ENCODE measurements around the gene SOCS1. TPM values are rescaled to one million over a fixed set of nuclear protein-coding genes. Genes with fewer than 3 reads are reported as not detected.

Gene SOCS1
- total and polyA plus RNA-seq, 5 experiments from 2014 or later = 13.5 to 24.0 (median 15.8) TPM

DNA sequence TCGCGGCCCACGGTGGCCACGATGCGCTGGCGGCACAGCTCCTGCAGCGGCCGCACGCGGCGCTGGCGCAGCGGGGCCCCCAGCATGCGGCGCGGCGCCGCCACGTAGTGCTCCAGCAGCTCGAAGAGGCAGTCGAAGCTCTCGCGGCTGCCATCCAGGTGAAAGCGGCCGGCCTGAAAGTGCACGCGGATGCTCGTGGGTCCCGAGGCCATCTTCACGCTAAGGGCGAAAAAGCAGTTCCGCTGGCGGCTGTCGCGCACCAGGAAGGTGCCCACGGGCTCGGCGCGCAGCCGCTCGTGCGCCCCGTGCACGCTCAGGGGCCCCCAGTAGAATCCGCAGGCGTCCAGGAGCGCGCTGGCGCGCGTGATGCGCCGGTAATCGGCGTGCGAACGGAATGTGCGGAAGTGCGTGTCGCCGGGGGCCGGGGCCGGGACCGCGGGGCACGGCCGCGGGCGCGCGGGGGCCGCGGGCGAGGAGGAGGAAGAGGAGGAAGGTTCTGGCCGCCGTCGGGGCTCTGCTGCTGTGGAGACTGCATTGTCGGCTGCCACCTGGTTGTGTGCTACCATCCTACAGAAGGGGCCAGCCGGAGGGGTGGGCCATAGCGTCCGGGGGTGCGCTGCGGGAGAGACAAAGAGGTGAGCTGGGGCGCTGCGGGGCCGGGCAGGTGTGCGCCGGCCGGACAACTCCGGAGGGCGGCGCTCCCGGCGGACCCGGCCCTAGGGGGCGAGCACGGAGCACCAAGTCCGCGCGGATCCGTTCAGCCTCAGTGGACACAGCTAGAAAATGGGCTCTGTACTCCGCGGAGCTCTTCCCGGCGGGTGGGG is 879 bp downstream of the SOCS1 start:
- Mint-ChIP-seq H3K9me3 (no peaks in the 10 kb centered on the region), H3K27ac (peak overlapping the region; percentile 77 to 94 (median 88)), H3K36me3 (peaks cover 0 to 16% (median 3%) of the 10 kb centered on the region in 3 donors), H3K27me3 (no peaks in the 10 kb centered on the region), H3K4me1 (peaks cover 34 to 66% (median 64%) of the 10 kb centered on the region in 4 donors), H3K4me3 (peak overlapping the region; percentile 75 to 95 (median 86))
- POLR2A ChIA-PET = interaction anchor here (0.5 to 7.7 kb wide), 49 partner anchors 9 to 542 kb away, joined by 3 to 148 read pairs (median 5); partner anchors contain the start of genes CLEC16A and ZC3H7A
- ATAC-seq (peak; percentile 49 to 58), DNase-seq (peak; percentile 61 to 87 (median 80))

DNA sequence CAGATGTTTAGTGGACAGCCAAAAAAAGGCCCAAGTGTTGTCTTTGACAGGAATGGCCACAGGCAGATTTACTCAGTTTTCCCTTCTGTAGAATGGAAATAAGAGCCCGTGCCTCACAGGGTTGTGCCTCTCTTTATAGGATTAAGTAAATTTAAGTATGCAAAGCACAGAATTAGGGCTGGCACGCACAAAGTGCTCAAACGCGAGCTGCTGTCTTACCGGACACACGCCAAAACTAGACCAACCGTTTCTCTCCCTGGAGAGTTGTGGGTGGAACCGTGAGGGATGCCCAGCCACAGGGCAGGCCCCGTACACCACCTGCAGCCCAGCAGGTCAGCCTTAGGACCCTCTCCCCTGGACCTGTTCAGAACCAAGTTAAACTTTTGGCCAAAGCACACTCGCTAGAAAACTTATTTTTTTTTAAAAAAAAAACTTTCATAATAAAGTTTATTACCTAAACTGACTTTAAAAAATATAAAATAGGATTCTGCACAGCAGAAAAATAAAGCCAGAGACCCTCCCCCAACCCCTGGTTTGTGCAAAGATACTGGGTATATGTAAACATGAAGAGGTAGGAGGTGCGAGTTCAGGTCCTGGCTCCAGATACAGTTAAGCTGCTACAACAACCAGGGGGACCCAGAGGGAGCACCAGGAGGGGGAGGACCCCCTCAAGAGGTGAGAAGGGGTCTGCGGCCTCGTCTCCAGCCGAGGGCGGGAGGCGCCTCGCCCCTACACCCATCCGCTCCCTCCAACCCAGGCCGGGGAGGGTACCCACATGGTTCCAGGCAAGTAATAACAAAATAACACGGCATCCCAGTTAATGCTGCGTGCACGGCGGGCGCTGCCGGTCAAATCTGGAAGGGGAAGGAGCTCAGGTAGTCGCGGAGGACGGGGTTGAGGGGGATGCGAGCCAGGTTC is 1.8 kb downstream of the SOCS1 start:
- DNase-seq = peak in 1 of 10 donors; percentile 15
- ATAC-seq = no peak

DNA sequence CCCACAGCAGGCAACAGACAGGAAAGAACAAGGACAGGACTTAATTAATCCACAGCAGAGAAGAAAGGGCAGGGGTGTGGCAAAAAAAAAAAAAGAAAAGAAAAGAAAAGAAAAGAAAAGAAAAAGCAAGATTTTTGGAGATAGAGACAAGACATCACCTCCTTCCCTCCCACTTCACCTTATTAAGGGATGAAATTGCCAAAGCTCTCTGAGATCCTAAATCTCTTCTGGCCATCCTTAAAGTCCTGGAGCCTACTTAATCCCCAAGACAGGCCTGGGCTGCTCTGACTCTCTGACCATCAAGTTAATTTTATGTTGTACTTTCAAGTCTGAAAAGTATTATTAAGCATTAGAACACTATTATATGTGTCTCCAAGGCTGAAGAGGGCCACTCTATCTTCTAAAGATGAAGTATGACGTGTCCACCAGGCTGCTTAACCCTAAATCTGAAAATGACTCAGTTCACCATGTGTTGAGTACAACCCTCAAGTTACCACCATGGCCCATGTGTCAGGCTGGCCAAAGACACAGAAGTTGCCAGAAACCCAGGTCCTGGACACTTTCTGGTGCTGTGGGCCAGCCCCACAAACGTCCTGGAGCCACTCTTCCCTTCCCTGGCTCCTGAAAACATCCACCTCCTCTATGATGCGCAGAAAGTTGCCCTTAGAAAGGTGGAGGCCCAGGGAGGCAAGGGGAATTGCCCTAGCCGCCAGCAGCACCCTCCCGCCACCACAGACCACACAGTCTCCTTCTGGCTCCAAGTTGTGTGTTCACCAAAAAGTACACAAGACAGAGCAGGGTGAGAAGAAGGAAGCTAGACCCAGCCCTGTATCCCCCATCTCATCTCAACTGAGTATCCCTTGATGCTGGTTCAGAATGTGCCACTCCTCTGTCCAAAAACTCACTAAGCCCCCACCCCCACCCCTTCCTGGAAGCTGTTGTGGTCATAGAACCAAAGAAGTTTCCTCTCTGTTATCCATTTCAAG is 2.7 kb downstream of the SOCS1 start:
- Mint-ChIP-seq H3K9me3 (no peaks in the 10 kb centered on the region), H3K4me1 (peaks cover 28 to 56% (median 53%) of the 10 kb centered on the region in 4 donors), H3K27me3 (no peaks in the 10 kb centered on the region), H3K4me3 (peak overlapping the region; percentile 74 to 95 (median 85)), H3K36me3 (peaks cover 0 to 16% (median 3%) of the 10 kb centered on the region in 3 donors), H3K27ac (peak overlapping the region; percentile 75 to 92 (median 84))
- no peak for ATAC-seq
- POLR2A ChIA-PET = interaction anchor here (0.6 to 7.7 kb wide), 10 partner anchors 20 to 328 kb away, joined by 3 to 148 read pairs (median 7); no protein-coding TSS in a partner anchor
- DNase-seq = peak in 7 of 10 donors; percentile 30 to 45 (median 38)

More for the DNA sequence above, 1.8 kb downstream of the SOCS1 start:
- Mint-ChIP-seq H3K27ac (peak overlapping the region; percentile 76 to 93 (median 87)), H3K27me3 (no peaks in the 10 kb centered on the region), H3K4me1 (peaks cover 29 to 62% (median 61%) of the 10 kb centered on the region in 4 donors), H3K4me3 (peak overlapping the region; percentile 80 to 95 (median 89)), H3K9me3 (no peaks in the 10 kb centered on the region), H3K36me3 (peaks cover 0 to 16% (median 3%) of the 10 kb centered on the region in 3 donors)
- POLR2A ChIA-PET = interaction anchor here (0.5 to 7.7 kb wide), 30 partner anchors 8 to 327 kb away, joined by 3 to 148 read pairs (median 5); no protein-coding TSS in a partner anchor

DNA sequence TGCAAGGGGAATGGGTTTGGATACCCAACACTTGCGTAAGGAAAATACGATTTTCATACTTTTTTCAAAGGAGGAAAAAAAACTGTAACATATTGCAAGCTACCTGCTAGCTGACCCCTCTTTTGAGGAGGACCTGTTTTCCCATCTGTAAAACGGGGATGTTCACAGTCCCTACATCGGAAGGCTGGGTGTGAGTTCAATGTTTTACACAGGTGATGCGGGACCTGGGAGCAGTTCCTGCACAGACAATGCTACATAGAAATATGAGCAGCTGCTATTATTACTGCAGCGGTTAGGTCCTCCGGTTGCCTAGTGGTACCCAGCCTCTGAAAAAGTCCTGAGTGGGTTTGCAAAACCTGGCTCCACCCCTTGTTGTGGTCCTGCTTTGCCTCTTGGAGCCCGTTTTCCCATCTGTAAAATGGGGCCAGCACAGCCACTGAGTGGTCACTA is 3.5 kb downstream of the SOCS1 start:
- POLR2A ChIA-PET = interaction anchor here (0.6 to 1.9 kb wide), 5 partner anchors 20 to 104 kb away, joined by 3 to 19 read pairs (median 4); no protein-coding TSS in a partner anchor
- Mint-ChIP-seq H3K4me3 (peak overlapping the region; percentile 74 to 95 (median 85)), H3K36me3 (peaks cover 0 to 16% (median 3%) of the 10 kb centered on the region in 3 donors), H3K9me3 (no peaks in the 10 kb centered on the region), H3K27ac (peak overlapping the region; percentile 86 to 97 (median 92)), H3K27me3 (no peaks in the 10 kb centered on the region), H3K4me1 (peaks cover 26 to 51% (median 48%) of the 10 kb centered on the region in 4 donors)
- no peak for DNase-seq
- ATAC-seq = no peak

DNA sequence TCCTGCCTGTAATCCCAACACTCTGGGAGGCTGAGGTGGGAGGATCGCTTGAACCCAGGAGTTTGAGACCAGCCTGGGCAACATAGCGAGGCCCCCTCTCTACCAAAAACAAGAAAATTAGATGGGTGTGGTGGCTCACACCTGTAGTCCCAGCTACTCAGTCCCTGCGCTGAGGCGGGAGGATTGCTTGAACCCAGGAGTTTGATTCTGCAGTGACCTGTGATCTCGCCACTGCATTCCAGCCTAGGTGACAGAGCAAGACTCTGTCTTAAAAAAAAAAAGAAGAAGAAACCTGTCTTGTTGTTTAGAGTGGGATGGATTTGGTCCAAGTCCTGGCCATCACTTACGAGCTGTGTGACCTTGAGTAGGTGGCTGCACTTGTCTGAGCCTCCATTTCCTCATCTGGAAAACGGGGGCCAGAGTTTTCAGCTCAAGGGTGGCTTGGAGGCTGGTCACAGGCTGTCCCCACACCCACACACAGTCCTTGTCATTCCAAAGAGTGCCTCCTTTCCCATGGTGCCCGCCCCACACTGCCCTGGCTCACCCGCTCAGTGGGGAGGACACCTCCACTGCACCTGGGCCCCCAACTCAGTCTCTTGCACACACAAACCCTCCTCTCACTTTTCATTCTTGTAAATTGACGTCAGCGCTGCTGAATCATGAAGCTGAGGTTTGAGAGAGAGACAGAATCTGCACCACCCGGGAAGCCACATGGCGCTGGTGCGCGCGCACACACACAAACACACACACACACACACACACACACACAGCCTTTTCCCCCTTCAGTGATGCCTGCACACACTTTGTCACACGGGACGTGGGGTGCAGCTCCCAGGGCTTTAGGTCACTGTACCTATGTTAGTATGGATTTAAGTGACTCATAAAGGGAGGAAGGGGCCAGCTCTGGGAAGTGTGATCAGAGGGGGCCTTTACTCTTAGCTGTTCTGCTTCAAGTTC is 4.2 kb downstream of the SOCS1 start:
- Mint-ChIP-seq H3K4me1 (peaks cover 21 to 44% (median 41%) of the 10 kb centered on the region in 4 donors), H3K27me3 (no peaks in the 10 kb centered on the region), H3K4me3 (peak overlapping the region; percentile 74 to 95 (median 85)), H3K9me3 (no peaks in the 10 kb centered on the region), H3K36me3 (peaks cover 0 to 16% (median 3%) of the 10 kb centered on the region in 3 donors), H3K27ac (peak overlapping the region; percentile 86 to 97 (median 93))
- ATAC-seq (peak; percentile 9 to 36), DNase-seq (peak; percentile 50 to 84 (median 72))
- POLR2A ChIA-PET = interaction anchor here (0.6 to 1.9 kb wide), 6 partner anchors 19 to 217 kb away, joined by 3 to 19 read pairs (median 4); no protein-coding TSS in a partner anchor

DNA sequence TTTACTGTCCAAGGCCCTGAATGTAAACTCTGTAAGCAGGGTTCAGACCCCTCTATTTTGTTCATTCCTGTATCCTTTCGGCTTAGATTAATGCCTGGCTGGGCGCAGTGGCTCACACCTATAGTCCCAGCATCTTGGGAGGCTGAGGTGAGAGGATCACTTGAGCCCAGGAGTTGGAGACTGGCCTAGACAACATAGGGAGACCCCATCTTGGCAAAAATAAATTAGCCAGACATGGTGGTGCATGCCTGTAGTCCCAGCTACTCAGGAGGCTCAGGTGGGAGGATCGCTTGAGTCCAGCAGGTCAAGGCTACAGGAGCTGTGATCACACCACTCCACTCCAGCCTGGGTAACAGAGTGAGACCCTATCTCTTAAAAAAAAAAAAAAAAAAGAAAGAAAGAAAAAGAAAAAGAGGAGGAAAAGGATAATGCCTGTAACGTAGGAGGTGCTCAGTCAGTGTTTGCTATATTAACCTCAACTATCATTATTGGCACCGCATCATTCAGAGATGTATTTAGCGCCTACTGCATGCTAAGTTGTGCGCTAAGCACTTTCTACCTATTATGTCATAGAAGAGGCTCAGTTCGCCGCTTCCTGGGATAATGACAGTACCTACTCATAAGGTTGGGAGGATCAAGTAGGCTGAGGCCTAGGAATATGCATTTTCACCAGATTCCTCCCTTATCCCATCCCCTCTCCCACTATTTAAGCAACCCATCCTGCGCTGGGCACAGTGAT is 5.0 kb downstream of the SOCS1 start:
- peaks cover 0 to 16% (median 3%) of the 10 kb centered on the region in 3 donors for H3K36me3 Mint-ChIP-seq
- peak overlapping the region in 3 of 10 donors; percentile 7 to 91 (median 43) for H3K4me3 Mint-ChIP-seq
- no peaks in the 10 kb centered on the region for H3K9me3 Mint-ChIP-seq
- peak overlapping the region in 7 of 10 donors; percentile 86 to 97 (median 93) for H3K27ac Mint-ChIP-seq
- H3K4me1 Mint-ChIP-seq = peaks cover 21 to 41% (median 39%) of the 10 kb centered on the region in 4 donors
- no peak for ATAC-seq
- POLR2A ChIA-PET = interaction anchor here (0.7 to 1.9 kb wide), 3 partner anchors 18 to 216 kb away, joined by 3 to 19 read pairs (median 10); no protein-coding TSS in a partner anchor
- DNase-seq = no peak
- no peaks in the 10 kb centered on the region for H3K27me3 Mint-ChIP-seq

DNA sequence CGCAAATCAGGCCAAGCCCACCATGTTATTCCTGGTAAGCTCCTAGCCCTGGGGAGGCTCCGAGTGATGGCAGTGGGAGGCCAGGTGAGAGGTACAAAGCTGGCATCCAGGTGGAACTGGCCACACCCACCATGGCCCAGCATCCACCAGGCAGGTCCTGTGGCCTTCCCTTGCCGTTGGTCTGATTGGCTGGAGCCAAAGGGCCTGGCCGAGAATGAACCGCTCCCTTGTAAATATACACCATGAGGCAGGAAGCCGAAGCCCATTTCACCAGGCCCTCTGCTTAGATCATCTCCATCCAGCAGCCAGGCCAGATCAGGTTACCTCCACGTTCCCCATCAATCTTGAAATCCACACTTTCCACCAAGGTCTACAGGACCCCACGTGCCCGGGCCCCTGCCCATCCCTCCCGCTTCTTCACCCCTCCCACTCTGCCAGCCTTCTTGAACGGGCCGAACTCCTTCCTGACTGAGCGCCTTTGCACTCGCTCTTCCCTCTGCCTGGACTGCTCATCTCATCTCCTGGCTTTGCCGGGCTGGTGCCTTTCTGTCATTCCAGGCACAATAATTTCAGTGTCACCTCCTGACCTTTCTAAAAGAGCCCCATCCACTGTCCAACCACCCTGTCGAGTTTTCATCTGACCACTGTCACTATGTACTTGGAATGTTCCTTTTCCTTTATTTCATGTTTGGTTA is 5.8 kb downstream of the SOCS1 start:
- H3K27me3 Mint-ChIP-seq = no peaks in the 10 kb centered on the region
- ATAC-seq (no peak), DNase-seq (no peak)
- no peaks in the 10 kb centered on the region for H3K9me3 Mint-ChIP-seq
- H3K36me3 Mint-ChIP-seq = peaks cover 0 to 16% (median 3%) of the 10 kb centered on the region in 3 donors
- H3K4me3 Mint-ChIP-seq = peak overlapping the region in 1 of 10 donors; percentile 62
- POLR2A ChIA-PET = no interaction called here
- H3K4me1 Mint-ChIP-seq = peaks cover 23 to 41% (median 39%) of the 10 kb centered on the region in 4 donors
- H3K27ac Mint-ChIP-seq = peak overlapping the region in 8 of 10 donors; percentile 12 to 96 (median 41)

DNA sequence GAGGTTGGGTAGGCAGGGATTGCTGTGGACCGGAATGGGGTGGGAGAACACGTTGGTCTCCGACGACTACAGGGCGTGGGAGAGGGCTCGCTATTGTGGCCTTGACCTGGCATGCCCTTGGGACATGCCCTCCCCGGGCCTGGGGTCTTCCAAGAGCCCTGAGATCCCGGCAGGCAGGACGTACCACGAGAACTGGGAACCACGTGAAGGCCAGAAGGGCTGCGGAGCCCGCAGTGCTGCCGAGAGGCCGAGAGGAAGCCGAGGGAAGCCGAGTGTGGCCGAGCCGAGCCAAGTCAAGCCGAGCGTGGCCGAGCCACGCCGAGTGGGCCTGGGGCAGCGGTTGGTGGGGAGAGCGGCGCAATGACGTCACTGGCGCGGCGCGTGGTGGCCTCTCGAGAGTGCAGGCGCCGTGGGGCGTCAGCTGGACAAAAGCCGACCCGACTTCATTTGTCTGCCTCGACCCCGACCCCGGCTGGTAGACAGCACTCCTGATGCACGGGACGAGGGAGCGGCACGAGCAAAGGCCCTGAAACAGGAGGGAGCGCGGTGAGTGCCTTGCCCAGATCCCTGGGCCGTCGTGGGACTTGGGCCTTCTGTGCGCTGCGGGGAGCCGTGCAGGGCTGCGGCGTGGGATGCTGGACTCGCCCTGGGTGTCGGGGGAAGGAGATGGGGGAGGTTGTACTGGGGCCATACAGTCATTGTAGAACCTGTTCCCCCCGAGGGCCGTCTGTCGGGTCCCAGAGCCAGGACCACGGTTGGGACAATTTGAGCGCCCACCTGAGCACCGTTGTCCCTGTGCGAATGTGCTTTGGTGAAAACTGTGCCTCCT is 6.6 kb downstream of the SOCS1 start:
- POLR2A ChIA-PET = no interaction called here
- Mint-ChIP-seq H3K27me3 (no peaks in the 10 kb centered on the region), H3K4me3 (no peak overlapping the region), H3K36me3 (peaks cover 0 to 16% (median 3%) of the 10 kb centered on the region in 3 donors), H3K9me3 (no peaks in the 10 kb centered on the region), H3K4me1 (peaks cover 26 to 41% (median 38%) of the 10 kb centered on the region in 4 donors), H3K27ac (peak overlapping the region in 5 of 10 donors; percentile 37 to 81 (median 43))
- DNase-seq (no peak), ATAC-seq (no peak)

All from naive thymus-derived CD8-positive, alpha-beta T cell (primary cell).